Fibroblast of the aortic adventitia (primary cell): ENCODE results near the gene ARSD. TPM values are rescaled to one million over a fixed set of nuclear protein-coding genes. Genes with fewer than 3 reads are reported as not detected.
A peak's percentile ranks its signal among the peaks of the same experiment; 100 is the strongest.
"Not testable (repeated sequence)": the region's sequence is repeated elsewhere in the genome, so short reads cannot be mapped to it uniquely, and the experiment has no call there.

Experiments used
- DNase-seq: peaks from one replicate; pipeline ENCODE4 v3.0.0-alpha.2; 2010; ENCODE audit warnings: low read depth
- H3K4me3 ChIP-seq: 2 replicates; pipeline ENCODE4 v1.5.1; 2011; ENCODE audit warnings: low read depth, mild to moderate bottlenecking, control low read depth, low read length, moderate library complexity
- total RNA-seq: library from RNA; depleted of rRNA; stranded (reverse); fragments of >200 nt; gene quantifications from 2 replicates; pipeline ENCODE4 v1.2.3, GENCODE V29; 2012; ENCODE audit warnings: low replicate concordance
- TF ChIP-seq, protein P1 (sequence below): IDR thresholded peaks from 2 replicates; pipeline ENCODE4 v1.5.1; 2011; ENCODE audit warnings: mild to moderate bottlenecking, low read length, control low read depth, inconsistent platforms; ENCODE audit not compliant: insufficient read depth

The ARSD gene
- 6.5 and 12.0 TPM in 2 replicates for total RNA-seq

- peak within 1 kb of the TSS; percentile 75 for H3K4me3 ChIP-seq
- peak; percentile 84 for DNase-seq
- TF ChIP-seq, protein P1, sequence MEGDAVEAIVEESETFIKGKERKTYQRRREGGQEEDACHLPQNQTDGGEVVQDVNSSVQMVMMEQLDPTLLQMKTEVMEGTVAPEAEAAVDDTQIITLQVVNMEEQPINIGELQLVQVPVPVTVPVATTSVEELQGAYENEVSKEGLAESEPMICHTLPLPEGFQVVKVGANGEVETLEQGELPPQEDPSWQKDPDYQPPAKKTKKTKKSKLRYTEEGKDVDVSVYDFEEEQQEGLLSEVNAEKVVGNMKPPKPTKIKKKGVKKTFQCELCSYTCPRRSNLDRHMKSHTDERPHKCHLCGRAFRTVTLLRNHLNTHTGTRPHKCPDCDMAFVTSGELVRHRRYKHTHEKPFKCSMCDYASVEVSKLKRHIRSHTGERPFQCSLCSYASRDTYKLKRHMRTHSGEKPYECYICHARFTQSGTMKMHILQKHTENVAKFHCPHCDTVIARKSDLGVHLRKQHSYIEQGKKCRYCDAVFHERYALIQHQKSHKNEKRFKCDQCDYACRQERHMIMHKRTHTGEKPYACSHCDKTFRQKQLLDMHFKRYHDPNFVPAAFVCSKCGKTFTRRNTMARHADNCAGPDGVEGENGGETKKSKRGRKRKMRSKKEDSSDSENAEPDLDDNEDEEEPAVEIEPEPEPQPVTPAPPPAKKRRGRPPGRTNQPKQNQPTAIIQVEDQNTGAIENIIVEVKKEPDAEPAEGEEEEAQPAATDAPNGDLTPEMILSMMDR, result no peak
Measured at GRCh38 chrX:2928583-2929434, at the start of gene ARSD. TSS of gene ARSD (minus strand) at chrX:2929339. CDS start at chrX:2929275, 64 bp downstream.

- H3K4me3 ChIP-seq, DNase-seq: not testable (repeated sequence)
Measured at GRCh38 chrX:2978639-2979038, 49.5 kb upstream of the ARSD start.

- DNase-seq, result peak; percentile 36
Measured at GRCh38 chrX:2974961-2975360, 45.8 kb upstream of the ARSD start.

DNA sequence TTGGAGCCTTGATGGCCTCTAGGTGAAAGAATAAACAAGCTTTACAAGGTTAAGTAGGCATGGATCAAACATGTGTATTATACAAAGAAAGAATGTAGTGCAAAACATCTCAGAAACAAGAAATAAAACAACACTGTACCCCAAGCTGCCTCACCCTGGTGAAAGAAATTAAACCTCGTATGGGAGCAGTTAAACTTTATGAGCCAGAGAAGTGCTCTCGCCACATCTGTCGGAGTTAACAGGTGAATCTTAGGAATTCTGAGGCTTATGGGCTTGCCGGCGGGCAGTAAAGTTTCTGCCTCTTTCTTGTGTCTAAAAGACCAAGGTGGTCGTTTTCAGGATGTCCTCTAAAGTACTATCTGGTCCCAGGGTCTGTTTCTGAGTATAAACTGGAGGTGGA is 43.3 kb upstream of the ARSD start:
- TF ChIP-seq, protein P1, result no peak
- DNase-seq, result no peak
- no peak overlapping the region for H3K4me3 ChIP-seq

More at GRCh38 chrX:2974961-2975360, 45.8 kb upstream of the ARSD start:
- no peak overlapping the region for H3K4me3 ChIP-seq
- TF ChIP-seq, protein P1, result no peak

GRCh38 chrX:2969021-2969420 is 39.9 kb upstream of the ARSD start:
- DNase-seq, result no peak
- H3K4me3 ChIP-seq, result no peak overlapping the region
- TF ChIP-seq, protein P1, result no peak

GRCh38 chrX:2967998-2968909 is 39.1 kb upstream of the ARSD start:
- TF ChIP-seq, protein P1, result no peak
- DNase-seq, result peak; percentile 43
- H3K4me3 ChIP-seq, result peak overlapping the region; percentile 37

GRCh38 chrX:2967584-2967983 is 38.4 kb upstream of the ARSD start:
- peak overlapping the region; percentile 17 for H3K4me3 ChIP-seq
- TF ChIP-seq, protein P1, result no peak
- no peak for DNase-seq
